Endometrium (tissue), 2 donors: ENCODE results near the gene CHRND.

Experiments
- FAIRE-seq: peaks from 2 replicates; lab custom pipeline; 2012; peaks lifted over from hg19 to GRCh38; lab: Jason Lieb, UNC
- donor health status: control.
- donor health status: control.

Gene CHRND

GRCh38 chr2:232488097-232488711, 37.8 kb upstream of the CHRND start:
- no peak for FAIRE-seq

DNA sequence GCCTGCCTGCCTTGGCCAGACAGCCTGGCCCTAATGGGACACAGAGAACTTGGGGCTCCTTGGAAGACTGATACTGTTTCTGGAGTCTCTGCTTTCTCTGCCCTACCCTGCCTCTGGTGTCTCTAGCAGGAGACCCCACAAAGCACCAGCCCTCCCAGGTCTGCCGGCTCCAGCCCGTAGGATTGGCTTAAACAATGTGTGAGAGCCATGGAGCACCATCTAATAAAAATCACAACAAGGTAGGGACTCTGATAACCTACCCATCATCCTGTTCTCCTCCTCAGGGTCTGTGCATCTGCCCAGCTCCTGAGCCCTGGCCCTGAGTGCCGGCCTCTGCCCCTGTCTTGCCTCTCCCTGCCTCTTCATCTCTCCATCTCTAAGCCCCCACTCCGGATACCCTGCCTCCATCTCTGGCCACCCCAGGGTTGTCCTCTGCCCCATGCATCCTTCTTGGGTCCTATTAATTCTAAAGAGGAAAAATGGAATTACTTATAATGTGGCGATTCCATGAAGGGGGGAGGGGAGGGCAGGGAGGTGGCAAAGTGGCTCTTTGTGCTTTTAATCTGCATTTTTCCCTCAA, 37.1 kb upstream of the CHRND start:
- FAIRE-seq, result no peak

GRCh38 chr2:232489516-232490220, 36.3 kb upstream of the CHRND start:
- FAIRE-seq, result no peak

- no peak for FAIRE-seq
Observed at GRCh38 chr2:232490221-232491138, 35.5 kb upstream of the CHRND start.

DNA sequence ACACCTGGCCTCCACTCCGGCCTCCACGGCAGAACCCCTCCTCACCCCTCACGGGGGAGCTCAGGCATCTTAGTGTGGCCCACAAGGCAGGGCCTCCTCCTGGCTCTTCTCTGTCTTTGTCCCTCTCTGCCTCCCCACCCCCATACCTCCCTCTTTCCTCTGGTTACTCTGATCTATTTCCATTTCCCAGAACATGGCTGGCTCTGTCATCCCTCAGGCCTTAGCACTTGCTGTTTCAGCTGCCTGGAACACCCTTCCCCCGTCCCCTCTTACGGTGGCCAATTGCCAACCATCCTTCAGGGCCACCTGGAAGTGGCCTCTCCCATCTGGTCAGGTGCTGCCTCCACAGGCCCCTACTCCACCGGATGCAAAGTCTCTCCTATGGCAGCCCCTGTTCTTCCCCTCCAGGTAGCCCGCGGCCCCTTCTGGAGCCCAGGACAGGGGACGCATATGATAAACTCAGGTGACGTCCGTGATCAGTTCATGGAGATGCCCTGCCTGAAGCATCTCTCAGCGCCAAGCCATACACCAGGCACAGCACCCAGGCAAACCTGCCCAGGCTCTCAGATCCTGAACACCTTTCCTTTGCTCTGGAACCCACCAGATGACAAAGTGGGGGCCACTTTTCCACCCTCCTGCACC, 34.7 kb upstream of the CHRND start:
- no peak for FAIRE-seq

DNA sequence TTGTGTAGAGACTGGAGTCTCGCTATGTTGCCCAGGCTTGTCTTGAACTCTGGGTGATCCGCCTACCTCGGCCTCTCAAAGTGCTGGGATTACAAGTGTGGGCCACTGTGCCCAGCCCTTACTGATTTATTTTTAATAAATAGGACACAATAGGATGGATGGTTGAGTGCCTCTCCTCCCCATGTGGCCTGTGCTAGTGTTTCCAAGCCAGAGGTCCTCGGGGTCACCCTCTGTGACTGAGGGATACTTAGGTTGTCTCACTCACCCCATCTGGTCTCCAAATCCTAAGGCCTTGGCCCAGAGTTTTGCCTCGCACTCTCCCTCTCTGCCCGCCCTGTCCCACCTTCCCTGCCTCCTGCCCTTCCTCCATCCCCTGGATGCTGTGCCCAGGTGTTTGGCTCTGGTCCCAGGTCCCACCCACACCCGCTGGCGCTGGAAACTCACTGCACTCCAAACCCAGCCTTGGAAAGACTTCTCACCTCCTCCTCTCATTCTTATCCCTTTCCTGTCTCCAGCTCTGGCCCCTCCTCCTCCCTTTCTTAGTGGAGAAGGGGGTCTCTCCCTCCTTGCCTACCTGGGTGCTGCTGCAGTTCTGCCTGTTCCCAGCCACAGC, 33.6 kb upstream of the CHRND start:
- no peak for FAIRE-seq

DNA sequence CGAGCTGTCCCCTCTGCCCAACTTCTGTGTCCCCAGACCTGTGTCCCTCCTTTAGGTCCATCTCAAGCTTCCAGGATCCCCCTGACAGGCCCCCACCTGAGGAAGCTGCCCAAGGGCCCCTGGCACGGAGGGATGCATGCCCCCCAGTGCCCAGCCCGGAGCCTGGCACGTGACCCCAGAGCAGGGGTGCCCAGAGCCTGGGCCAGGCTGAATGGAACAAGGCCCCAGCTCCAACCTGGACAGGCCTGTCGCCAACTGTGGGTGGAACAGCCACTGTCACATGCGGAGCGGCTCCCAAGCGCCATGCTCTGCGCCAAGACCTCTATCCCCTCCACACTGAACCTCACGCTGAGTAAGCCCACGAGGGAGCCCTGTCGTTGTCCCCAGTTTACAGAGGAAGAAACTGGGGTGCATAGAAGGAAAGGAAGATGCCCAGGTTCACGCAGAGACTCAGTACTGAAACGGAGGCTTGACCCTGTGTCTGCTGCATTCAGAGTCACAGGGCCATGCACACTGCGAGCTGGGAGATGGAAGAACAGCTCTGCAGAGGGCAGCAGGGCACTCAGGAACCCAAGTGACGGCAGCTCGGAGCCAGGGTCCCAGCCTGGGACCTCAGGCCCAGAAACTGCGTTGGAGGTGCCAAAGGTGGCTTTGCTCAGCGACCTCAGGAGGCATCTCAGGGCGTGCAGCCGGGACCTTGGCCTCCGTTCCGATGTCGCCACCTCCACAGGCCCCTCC, 32.8 kb upstream of the CHRND start:
- FAIRE-seq, result no peak

GRCh38 chr2:232493701-232494474, 32.1 kb upstream of the CHRND start:
- no peak for FAIRE-seq

DNA sequence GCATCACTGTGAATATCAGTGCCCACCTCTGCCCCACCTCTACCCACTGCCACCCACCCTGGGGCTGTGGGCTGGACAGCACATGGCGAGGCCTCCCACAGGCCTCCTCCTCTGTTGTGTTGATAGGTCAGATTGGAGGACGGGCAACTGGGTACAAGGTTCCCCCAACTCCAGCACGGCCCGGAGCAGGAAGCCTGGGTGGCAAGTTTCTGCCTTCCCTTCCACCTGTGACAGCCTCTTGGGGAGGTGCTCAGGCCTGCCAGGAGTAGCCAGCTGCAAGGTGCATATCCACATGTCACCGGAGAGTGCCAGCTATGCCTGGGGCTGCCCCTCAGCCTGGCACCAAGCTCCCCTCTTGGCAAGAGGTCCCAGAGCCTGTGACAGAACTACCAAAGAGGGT, 31.4 kb upstream of the CHRND start:
- no peak for FAIRE-seq

GRCh38 chr2:232495292-232495691, 30.7 kb upstream of the CHRND start:
- no peak for FAIRE-seq

GRCh38 chr2:232496501-232497270, 29.3 kb upstream of the CHRND start:
- no peak for FAIRE-seq

DNA sequence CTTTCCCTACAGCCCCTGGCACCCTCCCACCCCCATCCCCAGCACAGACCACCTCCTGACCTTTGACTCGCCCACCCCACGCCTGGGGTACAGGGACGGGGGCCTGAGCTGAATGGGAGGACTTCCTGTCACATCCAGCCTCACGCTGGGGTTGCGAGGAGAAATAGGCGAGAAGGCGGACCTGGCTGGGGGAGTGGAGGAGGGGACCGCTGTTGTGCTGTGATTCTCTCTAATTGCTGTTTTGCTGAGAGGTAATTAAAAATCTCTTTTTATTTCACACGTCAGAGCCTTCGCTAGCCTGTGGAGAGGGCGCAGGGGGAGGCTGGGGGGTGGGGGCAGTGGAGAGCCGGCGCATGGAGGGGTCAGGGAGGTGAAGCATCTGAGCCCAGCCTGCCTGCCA, 28.6 kb upstream of the CHRND start:
- no peak for FAIRE-seq

DNA sequence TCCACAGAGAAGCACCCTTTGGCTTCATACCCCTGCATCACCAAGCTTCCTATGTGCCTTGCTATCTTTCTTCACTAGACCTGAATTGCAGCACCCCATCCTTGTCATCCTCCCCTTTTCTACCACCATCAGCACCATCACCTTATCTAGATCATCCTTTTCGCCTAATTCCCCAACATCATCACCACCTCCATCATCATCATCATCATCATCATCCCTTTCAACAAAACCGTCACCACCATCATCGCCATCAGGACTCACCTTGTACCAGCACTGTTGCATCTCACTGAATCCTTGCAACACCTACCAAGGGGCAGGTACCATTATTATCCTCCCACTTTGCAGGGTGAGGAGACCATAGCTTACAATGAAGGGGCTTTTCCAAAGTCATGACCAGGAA, 27.5 kb upstream of the CHRND start:
- no peak for FAIRE-seq

DNA sequence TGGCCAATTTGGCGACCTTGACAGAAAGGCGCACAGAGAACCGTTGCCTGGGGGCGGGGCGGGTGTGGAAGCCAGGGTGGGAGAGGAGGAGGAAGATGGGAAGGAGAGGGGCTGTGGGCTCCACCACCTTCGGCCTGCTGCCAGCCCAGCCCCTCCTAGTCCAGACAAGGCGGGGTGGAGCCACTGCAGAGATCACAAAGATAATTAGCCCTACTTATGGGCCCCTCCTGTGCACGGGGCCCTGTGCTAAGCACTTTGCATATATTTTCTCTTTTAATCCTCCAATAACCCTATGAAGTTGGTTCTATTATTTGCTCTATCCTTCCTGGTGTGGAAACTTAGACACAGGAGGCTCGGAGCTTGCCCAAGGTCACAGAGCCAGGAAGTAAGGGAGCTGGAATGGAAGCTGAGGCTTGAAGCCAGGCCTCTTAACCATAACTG, 24.6 kb upstream of the CHRND start:
- no peak for FAIRE-seq

DNA sequence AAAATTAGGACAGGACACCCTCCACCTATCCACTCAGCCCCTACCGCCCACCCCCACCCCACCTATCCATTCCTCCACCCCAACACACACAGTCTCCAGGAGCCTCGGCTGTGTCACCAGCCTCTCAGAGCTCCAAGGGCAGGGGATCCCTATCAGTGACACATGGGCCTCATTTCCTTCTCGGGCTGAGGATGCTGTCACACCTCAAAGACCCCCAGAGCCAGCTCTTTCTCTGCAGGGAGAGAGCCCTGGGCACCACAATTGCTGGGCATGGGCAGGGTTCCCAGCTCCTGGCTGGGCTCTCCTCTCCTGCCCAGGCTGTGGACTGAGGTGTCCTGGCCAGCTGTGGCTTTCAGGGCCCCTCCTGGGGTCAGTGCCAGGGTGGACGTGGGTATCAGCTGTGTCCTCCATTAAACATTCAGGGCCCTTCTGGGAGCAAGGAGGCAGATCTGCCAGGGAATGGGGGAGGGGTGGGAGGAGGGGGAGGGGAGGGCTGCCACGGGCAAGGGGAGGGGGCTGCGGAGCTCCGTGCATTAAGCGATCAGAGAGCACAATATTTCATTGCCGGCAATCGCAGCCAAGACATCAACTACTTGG, 24.1 kb upstream of the CHRND start:
- no peak for FAIRE-seq

- FAIRE-seq, result no peak
Observed at GRCh38 chr2:232502511-232502910, 23.4 kb upstream of the CHRND start.

- FAIRE-seq, result no peak
Observed at GRCh38 chr2:232502911-232503808, 22.8 kb upstream of the CHRND start.

DNA sequence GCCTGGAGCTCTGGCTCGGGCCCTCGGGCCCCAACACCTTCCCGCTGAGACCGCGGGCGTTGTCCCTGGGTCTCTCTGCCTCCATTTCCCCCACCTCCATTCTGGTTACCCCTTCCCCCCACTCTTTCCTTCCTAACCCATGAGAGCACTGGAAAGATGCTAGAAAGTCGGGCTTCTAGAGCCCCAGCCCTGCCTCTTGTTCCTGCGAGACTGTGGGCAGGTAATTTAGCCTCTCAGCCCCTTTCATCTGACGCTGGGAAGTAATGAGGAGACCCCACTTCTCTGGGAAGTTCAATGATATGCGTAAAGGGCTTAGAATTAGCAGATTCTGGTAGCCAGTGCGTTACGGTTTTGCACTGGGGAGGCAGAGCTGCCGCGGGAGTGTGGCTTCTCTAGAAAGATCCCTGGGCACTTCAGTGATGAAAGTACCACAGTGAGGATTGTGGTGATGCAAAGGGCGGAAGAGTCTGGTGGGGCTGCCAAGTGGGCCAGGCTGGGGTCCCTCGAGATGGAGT, 22.1 kb upstream of the CHRND start:
- FAIRE-seq, result no peak
